Left ventricle myocardium inferior (tissue), 1 donor: ENCODE measurements around the gene NUP35. TPM values are rescaled to one million over a fixed set of nuclear protein-coding genes. Genes with fewer than 3 reads are reported as not detected.

Experiments used
- DNase-seq: peaks from one replicate; pipeline ENCODE4 v3.0.0-alpha.2; 2020
- H3K27ac ChIP-seq: fragments of 200-600 bp; replicated peaks from 2 replicates; pipeline ENCODE4 v1.8.0; 2021
- H3K27me3 ChIP-seq: fragments of 200-600 bp; 2 replicates; pipeline ENCODE4 v1.8.0; 2021; ENCODE audit warnings: low read depth
- H3K36me3 ChIP-seq: fragments of 200-600 bp; 2 replicates; pipeline ENCODE4 v1.8.0; 2021
- H3K4me1 ChIP-seq: fragments of 200-600 bp; 2 replicates; pipeline ENCODE4 v1.8.0; 2021
- H3K4me3 ChIP-seq: fragments of 200-600 bp; 2 replicates; pipeline ENCODE4 v1.8.0; 2021; ENCODE audit warnings: mild to moderate bottlenecking, moderate library complexity
- H3K9me3 ChIP-seq: fragments of 200-600 bp; replicated peaks from 2 replicates; pipeline ENCODE4 v1.8.0; 2021
- intact Hi-C: fragments of 100-400 bp; cut with micrococcal nuclease; formaldehyde crosslinking; loops from one replicate; pipeline ENCODE4 v1.11.0; 2022
- total RNA-seq: library from RNA; stranded (reverse); fragmentation: NEBNext Ultra II Directional; extraction: Animal tissue kit (Norgen Biotek cat#: 25700); gene quantifications from one replicate; pipeline ENCODE4 v1.2.1, GENCODE V29; 2021
- TF ChIP-seq, protein P1 (sequence below): fragments of 200-600 bp; IDR thresholded peaks from 2 replicates; pipeline ENCODE4 v1.8.0; 2021; ENCODE audit warnings: antibody characterized with exemption, mild to moderate bottlenecking, borderline replicate concordance
- donor health status: DM: no; HTN: yes; CAD: no; lungs with severe emphysema.

The NUP35 gene
- total RNA-seq, 1 donor from 2014 or later: 7.9 TPM

DNA sequence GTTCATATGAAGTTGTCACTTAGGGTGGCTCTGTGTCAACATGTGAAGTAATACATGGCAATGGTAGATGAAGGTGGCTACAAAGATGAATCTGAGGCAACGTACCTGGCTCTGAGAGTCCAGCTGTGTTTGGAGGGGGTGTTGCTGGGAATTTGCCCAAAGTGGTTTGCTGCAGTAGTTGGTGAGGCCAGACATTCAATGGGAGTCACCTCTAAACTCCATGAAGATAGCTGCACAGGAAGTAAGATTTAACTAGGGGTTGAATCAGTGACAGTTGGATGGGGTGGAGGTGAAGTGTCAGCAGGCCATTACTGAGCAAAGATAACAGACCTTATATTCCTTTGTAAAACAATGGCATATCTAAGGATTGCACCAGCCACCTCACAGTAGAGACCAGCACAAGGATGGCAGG lies 71.8 kb downstream of the NUP35 start:
- no peaks in the 10 kb centered on the region for H3K27me3 ChIP-seq
- no peak overlapping the region for H3K4me3 ChIP-seq
- peaks cover 1% of the 10 kb centered on the region for H3K36me3 ChIP-seq
- TF ChIP-seq, protein P1, sequence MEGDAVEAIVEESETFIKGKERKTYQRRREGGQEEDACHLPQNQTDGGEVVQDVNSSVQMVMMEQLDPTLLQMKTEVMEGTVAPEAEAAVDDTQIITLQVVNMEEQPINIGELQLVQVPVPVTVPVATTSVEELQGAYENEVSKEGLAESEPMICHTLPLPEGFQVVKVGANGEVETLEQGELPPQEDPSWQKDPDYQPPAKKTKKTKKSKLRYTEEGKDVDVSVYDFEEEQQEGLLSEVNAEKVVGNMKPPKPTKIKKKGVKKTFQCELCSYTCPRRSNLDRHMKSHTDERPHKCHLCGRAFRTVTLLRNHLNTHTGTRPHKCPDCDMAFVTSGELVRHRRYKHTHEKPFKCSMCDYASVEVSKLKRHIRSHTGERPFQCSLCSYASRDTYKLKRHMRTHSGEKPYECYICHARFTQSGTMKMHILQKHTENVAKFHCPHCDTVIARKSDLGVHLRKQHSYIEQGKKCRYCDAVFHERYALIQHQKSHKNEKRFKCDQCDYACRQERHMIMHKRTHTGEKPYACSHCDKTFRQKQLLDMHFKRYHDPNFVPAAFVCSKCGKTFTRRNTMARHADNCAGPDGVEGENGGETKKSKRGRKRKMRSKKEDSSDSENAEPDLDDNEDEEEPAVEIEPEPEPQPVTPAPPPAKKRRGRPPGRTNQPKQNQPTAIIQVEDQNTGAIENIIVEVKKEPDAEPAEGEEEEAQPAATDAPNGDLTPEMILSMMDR: no peak
- H3K9me3 ChIP-seq: peaks cover 4% of the 10 kb centered on the region
- H3K4me1 ChIP-seq: no peaks in the 10 kb centered on the region
- no peak for DNase-seq
- intact Hi-C loops: no loop called here
- no peak overlapping the region for H3K27ac ChIP-seq

GRCh38 chr2:183204397-183204796 lies 80.2 kb downstream of the NUP35 start:
- intact Hi-C loops: no loop called here
- H3K27me3 ChIP-seq: no peaks in the 10 kb centered on the region
- DNase-seq: no peak
- H3K27ac ChIP-seq: no peak overlapping the region
- TF ChIP-seq, protein P1: no peak
- H3K9me3 ChIP-seq: peaks cover 3% of the 10 kb centered on the region
- H3K36me3 ChIP-seq: no peaks in the 10 kb centered on the region
- H3K4me3 ChIP-seq: no peak overlapping the region
- H3K4me1 ChIP-seq: no peaks in the 10 kb centered on the region

GRCh38 chr2:183207110-183207509 lies 82.9 kb downstream of the NUP35 start:
- no peak for DNase-seq
- Histone ChIP-seq H3K4me1 (no peaks in the 10 kb centered on the region), H3K27me3 (no peaks in the 10 kb centered on the region), H3K9me3 (peaks cover 7% of the 10 kb centered on the region), H3K36me3 (no peaks in the 10 kb centered on the region), H3K27ac (no peak overlapping the region), H3K4me3 (no peak overlapping the region)
- TF ChIP-seq, protein P1: no peak
- intact Hi-C loops: no loop called here

- DNase-seq: no peak
- H3K27ac ChIP-seq: no peak overlapping the region
- TF ChIP-seq, protein P1: no peak
- no peak overlapping the region for H3K4me3 ChIP-seq
- intact Hi-C loops: no loop called here
- H3K4me1 ChIP-seq: no peaks in the 10 kb centered on the region
- peaks cover 7% of the 10 kb centered on the region for H3K9me3 ChIP-seq
- no peaks in the 10 kb centered on the region for H3K27me3 ChIP-seq
- no peaks in the 10 kb centered on the region for H3K36me3 ChIP-seq
Measured at GRCh38 chr2:183209395-183210028, 85.3 kb downstream of the NUP35 start.

Other genes starting within 250 kb of the NUP35 start
- gene NCKAP1, start 86.0 kb upstream of the NUP35 start, total RNA-seq: 142 TPM
- gene DUSP19, start 45.7 kb upstream of the NUP35 start, total RNA-seq: 11.4 TPM